Rectal smooth muscle tissue (tissue), 1 donor: Measurements from ENCODE around the gene MGMT.

Experiments
- H3K27ac ChIP-seq: one replicate; pipeline ENCODE4 v1.7.0; 2013; ENCODE audit warnings: low read depth, low read length, inconsistent platforms
- H3K27me3 ChIP-seq: one replicate; pipeline ENCODE4 v1.7.0; 2013; ENCODE audit warnings: low read length; ENCODE audit not compliant: control insufficient read depth, insufficient read depth
- H3K36me3 ChIP-seq: one replicate; pipeline ENCODE4 v1.7.0; 2013; ENCODE audit warnings: low read length; ENCODE audit not compliant: control insufficient read depth, insufficient read depth
- H3K4me1 ChIP-seq: one replicate; pipeline ENCODE4 v1.7.0; 2013; ENCODE audit warnings: low read length; ENCODE audit not compliant: control insufficient read depth, insufficient read depth
- H3K4me3 ChIP-seq: one replicate; pipeline ENCODE4 v1.7.0; 2013; ENCODE audit warnings: low read length
- H3K9ac ChIP-seq: one replicate; pipeline ENCODE4 v1.7.0; 2013; ENCODE audit warnings: low read length

Gene MGMT

DNA sequence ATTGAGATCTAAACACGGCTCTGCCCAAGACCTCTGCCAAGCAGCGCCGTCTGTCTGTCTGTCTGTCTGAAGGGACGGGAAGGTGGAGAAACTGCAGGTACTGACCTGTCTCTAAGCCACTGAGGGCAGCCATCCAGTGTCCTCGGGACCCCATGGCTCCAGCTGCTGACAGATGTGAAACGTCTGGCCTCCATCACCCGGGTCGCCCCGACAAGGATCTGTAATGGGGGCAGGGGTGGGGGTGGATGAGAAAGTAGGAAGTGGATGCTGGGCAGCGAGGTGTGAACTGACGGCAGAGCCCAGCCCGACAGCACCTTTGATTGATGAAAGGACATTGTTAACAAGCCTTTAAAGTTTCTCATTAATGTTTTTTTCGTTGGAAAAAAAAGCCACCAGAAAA is 304.0 kb downstream of the MGMT start:
- Histone ChIP-seq H3K4me1 (no peaks in the 10 kb centered on the region), H3K36me3 (peaks cover 4% of the 10 kb centered on the region), H3K27ac (no peak overlapping the region), H3K27me3 (no peaks in the 10 kb centered on the region), H3K4me3 (no peak overlapping the region), H3K9ac (no peak overlapping the region)

GRCh38 chr10:129771576-129771975 is 304.5 kb downstream of the MGMT start:
- Histone ChIP-seq H3K9ac (no peak overlapping the region), H3K36me3 (peaks cover 4% of the 10 kb centered on the region), H3K4me1 (no peaks in the 10 kb centered on the region), H3K4me3 (no peak overlapping the region), H3K27me3 (no peaks in the 10 kb centered on the region), H3K27ac (no peak overlapping the region)

GRCh38 chr10:129771991-129772431 is 305.0 kb downstream of the MGMT start:
- H3K27me3 ChIP-seq, result no peaks in the 10 kb centered on the region
- H3K36me3 ChIP-seq, result peaks cover 4% of the 10 kb centered on the region
- no peak overlapping the region for H3K27ac ChIP-seq
- H3K9ac ChIP-seq, result no peak overlapping the region
- H3K4me3 ChIP-seq, result no peak overlapping the region
- no peaks in the 10 kb centered on the region for H3K4me1 ChIP-seq

GRCh38 chr10:129772468-129773358 is 305.7 kb downstream of the MGMT start:
- no peaks in the 10 kb centered on the region for H3K27me3 ChIP-seq
- H3K36me3 ChIP-seq, result peaks cover 4% of the 10 kb centered on the region
- no peaks in the 10 kb centered on the region for H3K4me1 ChIP-seq
- H3K9ac ChIP-seq, result no peak overlapping the region
- H3K27ac ChIP-seq, result no peak overlapping the region
- H3K4me3 ChIP-seq, result no peak overlapping the region

DNA sequence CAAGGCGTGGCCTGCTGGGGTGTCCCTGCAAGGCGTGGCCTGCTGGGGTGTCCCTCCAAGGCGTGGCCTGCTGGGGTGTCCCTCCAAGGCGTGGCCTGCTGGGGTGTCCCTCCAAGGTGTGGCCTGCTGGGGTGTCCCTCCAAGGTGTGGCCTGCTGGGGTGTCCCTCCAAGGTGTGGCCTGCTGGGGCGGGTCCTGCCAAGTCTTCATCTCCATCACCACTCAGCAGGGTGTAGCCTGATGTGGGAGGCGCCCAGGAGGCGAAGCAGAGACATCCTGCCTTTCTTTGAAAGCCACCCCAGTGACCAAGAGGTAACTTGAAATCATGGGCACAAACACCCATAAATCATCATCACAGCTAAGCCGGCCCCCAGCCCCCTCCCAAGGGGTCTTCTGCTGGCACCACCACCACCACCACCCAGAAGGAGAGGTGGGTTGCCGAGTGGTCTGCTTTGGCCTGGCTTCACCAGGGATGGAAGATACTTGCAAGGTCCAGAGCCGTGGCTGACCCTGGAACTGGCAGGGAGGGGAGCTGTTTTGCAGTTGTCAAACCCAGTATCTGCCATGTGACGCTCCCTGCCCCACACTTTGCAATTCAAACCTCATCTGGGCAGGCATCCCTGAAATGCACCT is 306.4 kb downstream of the MGMT start:
- Histone ChIP-seq H3K4me3 (no peak overlapping the region), H3K27ac (no peak overlapping the region), H3K9ac (no peak overlapping the region), H3K36me3 (peaks cover 4% of the 10 kb centered on the region), H3K4me1 (no peaks in the 10 kb centered on the region), H3K27me3 (no peaks in the 10 kb centered on the region)

- no peaks in the 10 kb centered on the region for H3K4me1 ChIP-seq
These were observed 307.2 kb downstream of the MGMT start for GRCh38 chr10:129774082-129774735.

GRCh38 chr10:129774736-129775401 is 307.8 kb downstream of the MGMT start:
- no peak overlapping the region for H3K27ac ChIP-seq
- H3K36me3 ChIP-seq, result no peaks in the 10 kb centered on the region
- no peaks in the 10 kb centered on the region for H3K27me3 ChIP-seq
- no peak overlapping the region for H3K9ac ChIP-seq
- no peak overlapping the region for H3K4me3 ChIP-seq
- H3K4me1 ChIP-seq, result no peaks in the 10 kb centered on the region

More at GRCh38 chr10:129774082-129774735, 307.2 kb downstream of the MGMT start:
- Histone ChIP-seq H3K27ac (no peak overlapping the region), H3K27me3 (no peaks in the 10 kb centered on the region), H3K9ac (no peak overlapping the region), H3K36me3 (peaks cover 4% of the 10 kb centered on the region), H3K4me3 (no peak overlapping the region)

GRCh38 chr10:129775681-129776080 is 308.6 kb downstream of the MGMT start:
- Histone ChIP-seq H3K27me3 (no peaks in the 10 kb centered on the region), H3K9ac (no peak overlapping the region), H3K4me3 (no peak overlapping the region), H3K4me1 (no peaks in the 10 kb centered on the region), H3K36me3 (no peaks in the 10 kb centered on the region), H3K27ac (no peak overlapping the region)

GRCh38 chr10:129777687-129778086 is 310.6 kb downstream of the MGMT start:
- H3K4me1 ChIP-seq, result no peaks in the 10 kb centered on the region
- no peak overlapping the region for H3K9ac ChIP-seq
- no peak overlapping the region for H3K27ac ChIP-seq
- H3K27me3 ChIP-seq, result no peaks in the 10 kb centered on the region
- H3K36me3 ChIP-seq, result no peaks in the 10 kb centered on the region
- no peak overlapping the region for H3K4me3 ChIP-seq

- Histone ChIP-seq H3K36me3 (no peaks in the 10 kb centered on the region), H3K4me3 (no peak overlapping the region), H3K4me1 (no peaks in the 10 kb centered on the region), H3K9ac (no peak overlapping the region), H3K27ac (no peak overlapping the region), H3K27me3 (no peaks in the 10 kb centered on the region)
These were observed 311.5 kb downstream of the MGMT start for GRCh38 chr10:129778571-129778970.

DNA sequence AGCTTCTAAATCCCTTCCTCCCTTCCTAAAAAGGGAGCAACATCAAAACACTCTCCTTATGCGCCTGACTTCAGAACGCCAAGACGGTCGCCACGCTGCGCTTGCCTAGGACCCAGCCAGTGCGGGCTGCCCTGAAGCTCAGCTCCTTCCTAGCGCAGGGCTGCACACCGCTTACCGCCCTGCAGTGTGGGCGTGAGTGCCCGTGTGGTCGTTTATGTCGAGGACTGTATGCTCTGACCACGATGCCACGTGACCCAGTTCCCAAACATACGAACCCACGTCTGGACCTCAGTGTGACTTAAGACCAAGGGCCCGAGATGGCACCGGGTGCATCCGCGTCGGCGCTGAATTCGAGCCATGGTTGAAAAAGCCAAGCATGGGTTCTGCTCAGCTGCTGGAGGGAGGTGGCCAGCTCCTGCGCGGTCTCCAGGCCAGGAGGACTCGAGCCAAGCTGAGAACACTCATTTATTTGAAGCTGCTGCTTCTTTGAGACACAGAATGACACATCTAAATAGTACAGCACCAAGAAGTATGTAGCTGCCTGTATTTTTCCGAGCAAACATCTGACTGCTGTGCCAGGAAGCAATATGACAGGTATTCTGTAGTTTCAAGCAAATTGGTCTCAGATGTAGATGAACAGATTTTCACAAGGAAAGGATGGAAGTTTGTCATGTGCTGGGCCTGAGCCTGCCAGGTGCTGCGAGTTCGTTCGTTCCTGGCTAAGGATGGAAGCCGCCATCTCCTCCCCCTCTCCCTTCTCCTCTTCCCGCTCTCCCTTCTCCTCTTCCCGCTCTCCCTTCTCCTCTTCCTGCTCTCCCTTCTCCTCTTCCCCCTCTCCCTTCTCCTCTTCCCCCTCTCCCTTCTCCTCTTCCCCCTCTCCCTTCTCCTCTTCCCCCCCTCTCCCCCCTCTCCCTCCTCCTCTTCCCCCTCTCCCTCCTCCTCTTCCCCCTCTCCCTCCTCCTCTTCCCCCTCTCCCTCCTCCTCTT is 312.4 kb downstream of the MGMT start:
- Histone ChIP-seq H3K27me3 (no peaks in the 10 kb centered on the region), H3K9ac (no peak overlapping the region), H3K4me1 (no peaks in the 10 kb centered on the region), H3K27ac (no peak overlapping the region), H3K4me3 (no peak overlapping the region), H3K36me3 (no peaks in the 10 kb centered on the region)
